HEK293T (cell line): ENCODE measurements around the gene ASTN2.

Source experiments
- BHLHE40 ChIP-seq: fragments of 450-650 bp; IDR thresholded peaks from 2 replicates; pipeline ENCODE4 v1.6.1; 2016; ENCODE audit warnings: mild to moderate bottlenecking, moderate library complexity, borderline replicate concordance
- CTBP1 ChIP-seq: fragments of 450-650 bp; IDR thresholded peaks from 2 replicates; pipeline ENCODE4 v1.6.1; 2016; ENCODE audit warnings: borderline replicate concordance
- ELF4 ChIP-seq: fragments of 450-650 bp; IDR thresholded peaks from 2 replicates; pipeline ENCODE4 v1.6.1; 2017; ENCODE audit warnings: antibody characterized with exemption
- FOXK2 ChIP-seq: fragments of 450-650 bp; IDR thresholded peaks from 2 replicates; pipeline ENCODE4 v1.6.1; 2016; ENCODE audit warnings: mild to moderate bottlenecking
- FOXM1 ChIP-seq: fragments of 450-650 bp; IDR thresholded peaks from 2 replicates; pipeline ENCODE4 v1.6.1; 2017; ENCODE audit warnings: mild to moderate bottlenecking, borderline replicate concordance
- NFRKB ChIP-seq: fragments of 450-650 bp; IDR thresholded peaks from 2 replicates; pipeline ENCODE4 v1.6.1; 2016; ENCODE audit warnings: mild to moderate bottlenecking, moderate library complexity
- SP1 ChIP-seq: fragments of 450-650 bp; IDR thresholded peaks from 2 replicates; pipeline ENCODE4 v1.6.1; 2017
- SUZ12 ChIP-seq: fragments of 450-650 bp; IDR thresholded peaks from 2 replicates; pipeline ENCODE4 v1.6.1; 2016; ENCODE audit warnings: mild to moderate bottlenecking
- TARDBP ChIP-seq: fragments of 450-650 bp; IDR thresholded peaks from 2 replicates; pipeline ENCODE4 v1.6.1; 2016
- TF ChIP-seq, protein P1 (sequence below): fragments of 450-650 bp; IDR thresholded peaks from 2 replicates; pipeline ENCODE4 v1.6.1; 2016

DNA sequence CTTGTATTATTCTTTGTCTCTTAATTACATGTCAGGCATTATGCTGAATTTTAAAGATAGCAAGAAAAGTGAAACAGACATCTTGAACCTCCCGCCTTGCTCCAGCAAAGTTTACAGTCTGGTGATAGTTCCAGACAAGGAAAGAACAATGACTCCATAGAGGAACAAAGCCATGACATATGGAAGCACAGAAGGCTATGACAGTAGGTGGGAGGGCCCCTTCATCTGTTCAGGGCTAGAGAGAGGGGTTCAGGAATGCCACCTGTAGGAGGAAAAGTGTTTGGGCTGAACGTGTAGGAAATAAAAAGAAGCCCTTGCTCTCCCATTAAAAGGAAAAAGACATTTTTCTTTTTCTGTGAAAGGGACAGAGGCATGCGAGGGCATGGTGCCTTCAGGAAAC is 412.2 kb downstream of the ASTN2 start:
- no peak for TF ChIP-seq ELF4
- no peak for TF ChIP-seq SP1
- no peak for TF ChIP-seq NFRKB
- TF ChIP-seq FOXM1, result no peak
- no peak for TF ChIP-seq SUZ12
- no peak for TF ChIP-seq CTBP1
- no peak for TF ChIP-seq TARDBP
- no peak for TF ChIP-seq FOXK2
- TF ChIP-seq, protein P1, sequence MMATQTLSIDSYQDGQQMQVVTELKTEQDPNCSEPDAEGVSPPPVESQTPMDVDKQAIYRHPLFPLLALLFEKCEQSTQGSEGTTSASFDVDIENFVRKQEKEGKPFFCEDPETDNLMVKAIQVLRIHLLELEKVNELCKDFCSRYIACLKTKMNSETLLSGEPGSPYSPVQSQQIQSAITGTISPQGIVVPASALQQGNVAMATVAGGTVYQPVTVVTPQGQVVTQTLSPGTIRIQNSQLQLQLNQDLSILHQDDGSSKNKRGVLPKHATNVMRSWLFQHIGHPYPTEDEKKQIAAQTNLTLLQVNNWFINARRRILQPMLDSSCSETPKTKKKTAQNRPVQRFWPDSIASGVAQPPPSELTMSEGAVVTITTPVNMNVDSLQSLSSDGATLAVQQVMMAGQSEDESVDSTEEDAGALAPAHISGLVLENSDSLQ, result no peak
- TF ChIP-seq BHLHE40, result no peak
